Embryonic facial prominence (tissue), 1 donor: ENCODE data around the gene FER.
"Not testable (repeated sequence)": the region's sequence is repeated elsewhere in the genome, so short reads cannot be mapped to it uniquely, and the experiment has no call there.

Source experiments
- DNase-seq: peaks from one replicate; pipeline ENCODE4 v3.0.0-alpha.2; 2016; ENCODE audit errors: extremely low spot score

Gene FER

GRCh38 chr5:109035436-109035835 lies 287.7 kb downstream of the FER start:
- DNase-seq: no peak

- no peak for DNase-seq
Measured at GRCh38 chr5:109038209-109038840, 290.6 kb downstream of the FER start.

- DNase-seq: no peak
Measured at GRCh38 chr5:109041317-109041716, 293.6 kb downstream of the FER start.

GRCh38 chr5:109045710-109046109 lies 298.0 kb downstream of the FER start:
- no peak for DNase-seq

GRCh38 chr5:109049565-109049964 lies 301.9 kb downstream of the FER start:
- DNase-seq: no peak

GRCh38 chr5:109050321-109050720 lies 302.6 kb downstream of the FER start:
- not testable (repeated sequence) for DNase-seq

- DNase-seq: not testable (repeated sequence)
Measured at GRCh38 chr5:109052216-109052615, 304.5 kb downstream of the FER start.

- no peak for DNase-seq
Measured at GRCh38 chr5:109053995-109054417, 306.3 kb downstream of the FER start.

- no peak for DNase-seq
Measured at GRCh38 chr5:109060378-109061025, 312.8 kb downstream of the FER start.

- DNase-seq: no peak
Measured at GRCh38 chr5:109062664-109063063, 315.0 kb downstream of the FER start.

- no peak for DNase-seq
Measured at GRCh38 chr5:109063223-109063622, 315.5 kb downstream of the FER start.

- DNase-seq: no peak
Measured at GRCh38 chr5:109076741-109077140, 329.0 kb downstream of the FER start.

- no peak for DNase-seq
Measured at GRCh38 chr5:109078448-109078847, 330.8 kb downstream of the FER start.

- DNase-seq: no peak
Measured at GRCh38 chr5:109080481-109080880, 332.8 kb downstream of the FER start.

- DNase-seq: no peak
Measured at GRCh38 chr5:109080896-109081295, 333.2 kb downstream of the FER start.

GRCh38 chr5:109083937-109084336 lies 336.2 kb downstream of the FER start:
- no peak for DNase-seq

- DNase-seq: no peak
Measured at GRCh38 chr5:109089191-109089590, 341.5 kb downstream of the FER start.

- DNase-seq: no peak
Measured at GRCh38 chr5:109099081-109099480, 351.4 kb downstream of the FER start.

- DNase-seq: no peak
Measured at GRCh38 chr5:109100971-109101370, 353.3 kb downstream of the FER start.

GRCh38 chr5:109102096-109102690 lies 354.5 kb downstream of the FER start:
- no peak for DNase-seq

GRCh38 chr5:109105631-109106267 lies 358.1 kb downstream of the FER start:
- DNase-seq: peak; percentile 69

GRCh38 chr5:109111680-109112079 lies 364.0 kb downstream of the FER start:
- DNase-seq: no peak

- DNase-seq: no peak
Measured at GRCh38 chr5:109113608-109114007, 365.9 kb downstream of the FER start.
